NCI-H187 treated with DMSO at 0.1 percent for 48 hours (cell line): Measurements from ENCODE around the gene SSBP2.

Source experiments
- DNase-seq: peaks from one replicate; lab custom pipeline; 2025; lab: John Stamatoyannopoulos, UW

The SSBP2 gene

DNA sequence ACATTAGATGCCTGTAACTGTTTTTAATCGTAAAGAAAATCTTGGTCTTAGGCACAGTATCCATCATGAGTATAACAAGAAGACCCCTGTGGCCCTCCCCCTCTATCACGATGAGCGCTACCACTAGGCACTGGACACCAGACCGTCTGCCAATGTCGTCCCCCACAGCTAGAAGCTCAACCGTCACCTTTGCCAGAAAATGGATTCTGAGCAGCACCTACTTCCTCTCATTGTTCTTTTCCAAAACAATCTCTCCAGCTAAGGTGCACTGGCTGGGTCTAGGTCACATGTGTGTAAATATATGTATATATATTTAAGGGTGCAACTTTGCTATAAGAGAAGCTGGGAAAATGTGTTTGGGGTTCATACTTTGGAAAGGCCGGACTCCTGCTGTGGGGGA lies 15.7 kb upstream of the SSBP2 start:
- DNase-seq = no peak

DNA sequence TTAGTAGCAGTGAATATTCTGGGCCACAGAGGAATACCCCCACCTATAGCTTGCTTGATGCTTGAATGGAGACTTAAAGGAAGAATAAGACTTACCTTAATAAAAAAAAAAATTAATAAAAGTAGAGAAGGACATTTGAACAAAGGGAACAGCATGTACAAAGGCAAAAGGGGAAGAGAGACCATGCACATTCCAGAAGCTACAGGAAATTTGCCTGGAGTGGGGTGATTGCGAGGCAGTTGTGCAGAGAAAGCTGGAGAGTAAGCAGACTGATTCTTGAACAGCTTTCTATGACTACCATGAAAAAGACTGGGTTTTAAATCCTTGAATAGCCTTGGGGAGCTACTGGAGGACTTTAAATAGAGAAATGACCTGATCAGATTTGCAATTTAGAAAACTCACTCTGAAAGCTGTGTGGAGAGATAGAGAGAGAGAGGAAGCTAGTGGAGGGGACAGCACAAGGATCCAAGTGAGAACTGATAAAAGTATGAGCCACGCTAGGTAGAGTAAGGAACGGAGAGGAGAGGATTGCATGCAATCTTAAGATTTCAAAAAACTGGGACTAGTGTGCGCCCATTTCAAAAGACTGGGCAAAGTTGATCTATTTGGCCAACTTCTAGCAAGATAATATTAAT lies 12.5 kb upstream of the SSBP2 start:
- DNase-seq = no peak

GRCh38 chr5:81762853-81763252 lies 12.0 kb upstream of the SSBP2 start:
- no peak for DNase-seq

GRCh38 chr5:81762401-81762800 lies 11.5 kb upstream of the SSBP2 start:
- DNase-seq = no peak

DNA sequence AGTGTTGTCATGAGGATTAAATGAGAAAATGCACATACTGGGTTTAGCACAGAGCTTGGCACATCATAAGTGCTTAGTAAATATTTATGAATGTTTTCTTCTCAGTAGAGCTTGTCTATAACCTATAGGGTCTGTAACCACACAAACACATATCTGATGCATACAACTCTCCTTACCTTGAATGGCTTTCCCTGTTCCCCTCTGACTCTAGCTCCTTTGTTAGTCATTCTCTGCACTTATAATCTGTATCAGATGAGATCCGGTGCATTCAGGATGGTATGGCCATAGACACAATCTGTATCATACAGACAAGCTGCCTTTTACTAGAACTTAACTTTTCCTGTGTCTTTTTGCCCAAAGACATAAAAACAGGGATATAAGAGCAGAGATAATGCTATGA lies 11.1 kb upstream of the SSBP2 start:
- DNase-seq = no peak

- no peak for DNase-seq
Measured at GRCh38 chr5:81761270-81761669, 10.4 kb upstream of the SSBP2 start.

GRCh38 chr5:81760521-81760920 lies 9.6 kb upstream of the SSBP2 start:
- no peak for DNase-seq

DNA sequence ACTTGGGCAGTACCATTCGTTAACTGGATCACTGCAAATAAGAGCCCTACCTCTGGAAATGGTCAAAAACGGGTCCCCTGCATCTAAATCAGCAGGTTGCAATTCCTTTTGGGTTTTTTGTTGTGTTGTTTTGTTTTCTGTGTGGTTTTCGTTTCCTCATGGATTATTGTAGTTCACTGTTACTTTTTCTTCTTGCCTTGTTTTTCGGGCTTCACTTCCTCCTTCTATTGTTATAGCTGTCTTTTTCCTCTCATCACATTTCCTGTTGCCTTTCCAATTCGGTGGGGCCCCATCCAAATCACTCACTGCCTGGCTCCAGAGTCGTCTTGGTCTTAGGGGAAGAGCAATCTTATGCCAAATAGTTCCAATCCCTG lies 8.7 kb upstream of the SSBP2 start:
- no peak for DNase-seq

DNA sequence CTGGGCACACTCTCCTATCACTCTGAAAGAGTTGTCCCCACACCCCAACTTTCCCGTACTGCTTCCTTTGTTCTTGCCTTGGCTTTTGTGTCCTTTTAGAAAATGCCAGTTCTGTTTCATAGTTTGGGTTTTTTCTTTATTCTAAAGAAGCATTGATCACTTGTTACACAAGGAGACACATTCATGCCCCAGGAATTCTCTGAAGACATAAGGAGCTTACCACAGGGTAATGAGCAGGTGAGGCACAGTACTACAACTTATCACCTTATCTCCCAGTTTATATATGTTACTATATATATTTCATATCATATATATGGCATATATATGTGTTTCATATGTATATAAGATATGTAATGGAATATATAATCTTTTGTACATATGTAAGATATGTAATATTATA lies 6.5 kb upstream of the SSBP2 start:
- DNase-seq = no peak

DNA sequence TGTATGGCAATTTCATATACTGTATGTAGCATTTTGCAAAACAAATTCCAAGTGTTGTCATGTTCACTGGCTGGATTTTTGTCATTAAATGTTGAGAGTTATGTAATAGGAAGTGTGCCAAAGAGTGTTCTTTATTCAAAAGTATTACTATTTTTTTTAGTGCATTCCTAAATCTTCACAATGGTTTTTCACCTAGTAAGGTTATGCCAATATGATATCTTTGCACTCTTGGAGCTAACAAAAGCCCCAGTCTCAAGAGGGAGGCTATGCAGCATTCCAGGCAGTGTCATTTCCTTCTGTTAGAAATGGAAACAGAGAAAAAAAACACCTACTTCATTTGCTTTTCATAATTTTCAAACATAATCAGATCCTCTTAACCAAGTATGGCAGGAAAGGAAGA lies 5.1 kb upstream of the SSBP2 start:
- DNase-seq = no peak

- no peak for DNase-seq
Measured at GRCh38 chr5:81755320-81755719, 4.4 kb upstream of the SSBP2 start.

- DNase-seq = no peak
Measured at GRCh38 chr5:81754621-81755020, 3.7 kb upstream of the SSBP2 start.

DNA sequence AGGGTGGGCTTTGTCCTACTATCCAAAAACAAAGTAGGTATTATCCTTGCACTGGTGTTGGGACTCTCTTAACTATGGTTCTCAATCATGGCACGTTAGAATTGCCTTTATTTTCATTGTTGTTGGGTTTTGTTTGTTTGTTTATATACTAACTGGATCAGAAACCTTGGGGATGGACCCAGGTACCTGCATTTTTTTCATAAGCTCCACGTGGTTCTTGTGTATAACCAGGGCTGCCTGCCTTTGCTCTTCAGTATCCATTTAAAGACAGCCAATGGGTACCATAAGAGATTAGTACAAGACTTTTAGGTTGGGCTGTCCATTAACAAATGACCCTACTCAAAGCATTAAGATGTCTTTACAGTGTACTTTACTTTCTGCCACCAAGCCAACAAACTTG lies 2.5 kb upstream of the SSBP2 start:
- DNase-seq = no peak

DNA sequence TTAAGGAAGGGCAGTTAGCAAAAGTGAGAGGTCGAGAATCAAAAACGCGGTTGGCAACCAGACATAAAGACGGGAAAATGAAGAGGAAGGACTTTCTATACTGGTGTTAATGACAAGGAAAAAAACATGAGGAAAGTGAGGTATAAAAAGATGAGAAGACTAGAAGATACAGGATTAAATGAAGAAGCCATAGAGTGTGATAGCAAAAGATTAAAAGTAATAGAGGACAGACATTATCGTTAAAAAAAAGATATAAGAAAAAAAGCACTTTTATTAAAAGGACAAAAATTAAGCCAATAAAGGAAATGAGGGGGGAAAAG lies 1.7 kb upstream of the SSBP2 start:
- no peak for DNase-seq

GRCh38 chr5:81751836-81752643 lies 1.1 kb upstream of the SSBP2 start:
- no peak for DNase-seq

DNA sequence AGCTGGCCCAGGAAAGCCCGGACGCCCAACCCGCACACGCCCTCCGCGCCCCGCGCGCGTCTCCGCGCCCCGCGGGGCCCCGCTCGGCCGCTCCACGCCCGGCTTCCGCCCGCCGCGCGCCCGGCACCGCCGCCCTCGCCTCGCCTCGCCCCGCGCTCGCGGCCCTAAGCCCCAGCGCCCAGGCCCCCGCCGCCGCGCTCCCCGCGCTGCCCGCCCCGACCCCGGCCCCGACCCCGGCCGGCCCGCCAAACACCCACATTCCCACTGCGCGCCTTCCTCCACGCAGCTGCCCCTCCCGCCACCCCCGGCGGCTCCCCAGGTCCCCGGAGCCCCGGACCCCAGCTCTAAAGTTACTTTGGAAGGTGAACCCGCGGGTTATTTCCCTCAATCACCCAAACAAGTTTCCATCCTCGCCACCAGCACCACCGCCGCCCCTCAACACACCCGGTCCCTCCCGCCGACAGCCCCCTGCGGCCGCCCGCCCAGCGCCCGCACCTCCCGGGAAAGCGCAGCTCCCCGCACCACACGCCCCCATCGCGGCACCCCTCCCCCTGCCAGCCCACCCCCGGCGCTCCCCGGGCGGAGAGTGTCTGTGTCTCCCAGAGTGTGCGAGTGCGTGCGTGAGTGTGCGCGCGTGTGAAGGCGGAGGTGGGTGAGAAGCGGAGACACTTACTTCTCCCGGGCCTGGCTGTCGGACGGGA lies 439 bp downstream of the SSBP2 start:
- DNase-seq = no peak

- DNase-seq = no peak
Measured at GRCh38 chr5:81749561-81750307, 1.2 kb downstream of the SSBP2 start.

- no peak for DNase-seq
Measured at GRCh38 chr5:81749192-81749560, 1.7 kb downstream of the SSBP2 start.

DNA sequence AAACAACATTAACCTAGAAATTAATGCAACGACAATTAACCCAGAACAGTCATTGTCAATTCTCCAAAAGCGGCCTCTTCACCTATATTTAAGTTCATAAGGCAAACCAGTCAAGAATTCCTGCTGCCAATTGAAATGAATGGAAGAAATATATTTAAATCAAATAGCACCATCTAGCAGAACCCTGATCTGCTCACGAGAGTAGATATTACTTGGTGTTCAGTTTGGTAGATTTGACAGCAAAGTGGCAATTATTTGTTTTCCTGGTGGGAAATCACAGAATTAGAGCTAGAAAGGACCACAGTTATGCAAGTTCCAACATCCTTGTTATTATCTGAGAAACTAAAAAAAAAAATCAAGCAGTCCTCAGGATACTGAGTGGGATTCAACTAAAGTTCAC lies 2.3 kb downstream of the SSBP2 start:
- no peak for DNase-seq

DNA sequence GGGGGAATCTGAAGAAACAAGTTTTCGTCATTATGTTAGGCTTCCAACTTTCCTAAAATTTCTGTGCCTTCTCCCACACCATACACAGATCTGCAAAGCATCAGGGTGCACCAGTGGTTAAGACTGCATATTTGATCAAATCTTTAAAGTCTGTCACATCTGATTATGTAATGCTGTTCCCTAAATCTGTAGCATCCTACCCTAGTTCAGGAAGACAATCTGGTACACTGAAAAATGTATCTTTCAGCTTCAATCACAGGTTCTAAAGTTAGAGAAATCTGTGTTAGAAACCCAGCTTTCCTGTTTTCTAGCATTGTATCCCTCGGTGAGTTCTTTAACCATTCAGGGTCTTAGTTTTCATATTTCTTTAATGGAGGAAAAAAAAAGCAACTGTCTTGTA lies 3.9 kb downstream of the SSBP2 start:
- DNase-seq = no peak

- DNase-seq = no peak
Measured at GRCh38 chr5:81740758-81741157, 10.1 kb downstream of the SSBP2 start.

GRCh38 chr5:81739291-81739690 lies 11.6 kb downstream of the SSBP2 start:
- DNase-seq = no peak

- DNase-seq = no peak
Measured at GRCh38 chr5:81729276-81729675, 21.6 kb downstream of the SSBP2 start.
